Activated T-helper 2 cell treated with anti-CD3 and anti-CD28 coated beads, Interferon-gamma antibody, Interleukin-2, Interleukin-4, amounts not matched to agents 10 μg/mL and 5 μg/mL and 100 μg/mL, durations not matched to agents 14 hours and 24 hours and 36 hours (primary cell): Measurements from ENCODE around the gene TSEN34. TPM values are rescaled to one million over a fixed set of nuclear protein-coding genes. Genes with fewer than 3 reads are reported as not detected.
"Not testable (repeated sequence)": the region's sequence is repeated elsewhere in the genome, so short reads cannot be mapped to it uniquely, and the experiment has no call there.

Source experiments
- DNase-seq: peaks from one replicate; pipeline ENCODE4 v3.0.0; 2021; ENCODE audit warnings: low spot score
- H3K27ac Mint-ChIP-seq: one replicate; pipeline ENCODE4 v1.8.0; 2021; ENCODE audit warnings: mixed read lengths
- H3K27me3 Mint-ChIP-seq: one replicate; pipeline ENCODE4 v1.8.0; 2021; ENCODE audit warnings: low read depth, mixed read lengths
- H3K36me3 Mint-ChIP-seq: one replicate; pipeline ENCODE4 v1.8.0; 2021; ENCODE audit warnings: low read depth, mixed read lengths
- H3K4me1 Mint-ChIP-seq: one replicate; pipeline ENCODE4 v1.8.0; 2021; ENCODE audit warnings: low read depth, mixed read lengths
- H3K4me3 Mint-ChIP-seq: one replicate; pipeline ENCODE4 v1.8.0; 2021; ENCODE audit warnings: low read depth, mild to moderate bottlenecking, moderate library complexity, mixed read lengths
- H3K9me3 Mint-ChIP-seq: one replicate; pipeline ENCODE4 v1.8.0; 2021; ENCODE audit warnings: mixed read lengths
- intact Hi-C: fragments of 100-400 bp; cut with micrococcal nuclease; formaldehyde crosslinking; loops from one replicate; pipeline ENCODE4 v1.15.1; 2023
- total RNA-seq: library from RNA; stranded (reverse); gene quantifications from 2 replicates; pipeline ENCODE4 v1.2.3, GENCODE V29; 2022

TSEN34 gene
- total RNA-seq, 1 donor from 2014 or later: 16.8 TPM

GRCh38 chr19:54242646-54243045 is 51.5 kb downstream of the TSEN34 start, which contains the start of gene LILRA6:
LILRA6 (minus strand) TSS chr19:54242790.
- H3K36me3 Mint-ChIP-seq, H3K27ac Mint-ChIP-seq, H3K4me1 Mint-ChIP-seq, intact Hi-C loops, H3K9me3 Mint-ChIP-seq, H3K4me3 Mint-ChIP-seq, DNase-seq: not testable (repeated sequence)
- H3K27me3 Mint-ChIP-seq: peaks cover 12% of the 10 kb centered on the region

DNA sequence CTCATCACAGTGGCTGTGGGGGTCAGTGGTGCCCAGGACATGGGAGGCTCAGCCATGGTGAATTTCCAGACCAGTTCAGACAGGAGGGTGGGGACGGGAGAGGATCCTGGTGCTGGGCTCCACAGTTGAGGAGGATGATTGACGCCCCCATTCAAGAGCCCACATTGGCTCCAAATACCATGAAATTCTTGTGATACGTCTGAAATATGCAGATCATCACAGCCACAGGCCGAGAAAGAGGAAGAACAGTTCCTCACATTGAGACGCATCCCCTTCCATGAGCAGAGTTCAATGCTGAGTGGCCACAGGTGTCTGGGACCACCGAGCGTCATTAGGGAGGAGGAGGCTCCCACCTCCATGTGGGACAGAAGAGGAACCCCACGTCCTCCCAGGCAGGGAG is 52.7 kb downstream of the TSEN34 start:
- DNase-seq, H3K27ac Mint-ChIP-seq, H3K27me3 Mint-ChIP-seq, intact Hi-C loops, H3K4me3 Mint-ChIP-seq, H3K9me3 Mint-ChIP-seq, H3K36me3 Mint-ChIP-seq: not testable (repeated sequence)
- H3K4me1 Mint-ChIP-seq: peaks cover 12% of the 10 kb centered on the region

Other genes with a start within 250 kb of the TSEN34 start
- gene CACNG8, start 228.4 kb upstream of the TSEN34 start, total RNA-seq: not detected in 2 replicates
- gene CACNG6, start 199.7 kb upstream of the TSEN34 start, total RNA-seq: not detected in 2 replicates
- gene VSTM1, start 127.4 kb upstream of the TSEN34 start, total RNA-seq: not detected in 2 replicates
- not detected in 2 replicates for gene TARM1, start 109.9 kb upstream of the TSEN34 start, total RNA-seq
- 0.23 and 0.39 TPM in 2 replicates for gene OSCAR, start 90.5 kb upstream of the TSEN34 start, total RNA-seq
- gene NDUFA3, start 88.5 kb upstream of the TSEN34 start, total RNA-seq: 105 and 115 TPM in 2 replicates
- 29.3 TPM in 2 replicates for gene TFPT, start 75.7 kb upstream of the TSEN34 start, total RNA-seq
- 90.6 and 94.2 TPM in 2 replicates for gene PRPF31, start 75.6 kb upstream of the TSEN34 start, total RNA-seq
- 61.6 and 67.5 TPM in 2 replicates for gene CNOT3, start 53.5 kb upstream of the TSEN34 start, total RNA-seq
- 4.0 and 5.1 TPM in 2 replicates for gene LENG1, start 31.6 kb upstream of the TSEN34 start, total RNA-seq
- gene TMC4, start 18.1 kb upstream of the TSEN34 start, total RNA-seq: 0.16 and 0.37 TPM in 2 replicates
- 311 and 318 TPM in 2 replicates for gene MBOAT7, start 1.7 kb upstream of the TSEN34 start, total RNA-seq
- 1,460 and 1,467 TPM in 2 replicates for gene RPS9, start 9.6 kb downstream of the TSEN34 start, total RNA-seq
- 0.64 TPM in 1 of 2 replicates, not detected in the other for gene LILRB3, start 31.7 kb downstream of the TSEN34 start, total RNA-seq
- not detected in 2 replicates for gene LILRA6, start 51.5 kb downstream of the TSEN34 start, total RNA-seq
- gene LILRB5, start 66.0 kb downstream of the TSEN34 start, total RNA-seq: 0.05 TPM in 1 of 2 replicates, not detected in the other
- not detected in 2 replicates for gene LILRB2, start 89.8 kb downstream of the TSEN34 start, total RNA-seq
- not detected in 2 replicates for gene LILRA5, start 121.9 kb downstream of the TSEN34 start, total RNA-seq
- gene LILRA4, start 147.9 kb downstream of the TSEN34 start, total RNA-seq: not detected in 2 replicates
- 8.8 and 10.8 TPM in 2 replicates for gene LAIR1, start 173.6 kb downstream of the TSEN34 start, total RNA-seq
- gene TTYH1, start 224.2 kb downstream of the TSEN34 start, total RNA-seq: 0.50 TPM in 1 of 2 replicates, not detected in the other